Activated CD8-positive, alpha-beta memory T cell treated with anti-CD3 and anti-CD28 coated beads, Interleukin-2, amount 50 U/mL, for 1 hour (primary cell): ENCODE measurements around the gene CFAP100.

Experiments
- DNase-seq: peaks from one replicate; pipeline ENCODE4 v3.0.0-alpha.2; 2020; ENCODE audit errors: extremely low read depth

CFAP100 gene

DNA sequence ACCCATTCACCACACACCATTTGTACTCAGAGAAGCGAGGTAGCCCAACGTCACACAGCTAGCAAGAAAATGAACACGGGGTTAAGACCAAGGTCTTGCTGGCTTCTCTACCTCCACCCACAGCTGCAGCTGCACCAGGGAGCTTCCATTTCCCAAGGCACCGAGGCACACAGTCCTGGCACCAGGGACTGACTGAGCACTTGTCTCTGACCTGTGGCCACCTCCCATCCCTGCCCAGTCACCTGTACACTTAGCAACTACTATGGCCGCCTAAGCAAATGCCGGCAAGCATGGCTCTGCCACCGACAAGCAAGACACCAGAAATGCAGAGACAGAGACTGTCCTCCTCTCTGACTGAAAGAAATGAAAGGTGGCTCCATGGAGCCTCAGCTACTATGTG is 65.7 kb downstream of the CFAP100 start:
- DNase-seq, result no peak

DNA sequence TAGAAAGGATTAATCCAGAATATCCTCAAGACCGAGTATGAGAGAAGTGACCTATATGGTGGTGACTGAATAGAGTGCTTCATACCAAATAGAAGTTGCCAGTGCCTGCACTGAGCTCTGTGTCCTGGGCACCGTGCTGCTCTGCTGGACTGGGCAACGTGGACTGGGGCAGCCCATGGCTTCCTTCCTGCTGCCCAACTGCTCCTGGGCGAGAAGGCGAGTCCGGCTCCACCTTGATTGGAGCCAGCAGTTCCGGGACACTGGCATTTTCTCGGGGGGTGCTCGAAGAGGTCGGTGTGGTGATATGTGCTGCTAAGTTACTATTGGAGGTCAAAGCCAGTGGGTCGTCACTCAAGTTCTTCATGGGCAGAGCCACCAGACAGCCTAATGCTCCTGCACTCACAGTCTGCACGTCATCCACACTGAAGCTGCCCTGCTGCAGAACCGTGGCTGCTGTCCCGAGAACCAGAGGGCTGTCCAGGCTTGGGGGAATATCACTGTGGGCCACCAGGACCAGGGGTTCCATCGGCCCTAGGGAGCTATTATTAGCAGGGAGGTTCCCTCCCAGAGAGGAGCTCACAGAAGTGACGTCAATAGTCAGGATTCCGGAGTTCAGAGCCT is 66.9 kb downstream of the CFAP100 start:
- DNase-seq, result no peak

DNA sequence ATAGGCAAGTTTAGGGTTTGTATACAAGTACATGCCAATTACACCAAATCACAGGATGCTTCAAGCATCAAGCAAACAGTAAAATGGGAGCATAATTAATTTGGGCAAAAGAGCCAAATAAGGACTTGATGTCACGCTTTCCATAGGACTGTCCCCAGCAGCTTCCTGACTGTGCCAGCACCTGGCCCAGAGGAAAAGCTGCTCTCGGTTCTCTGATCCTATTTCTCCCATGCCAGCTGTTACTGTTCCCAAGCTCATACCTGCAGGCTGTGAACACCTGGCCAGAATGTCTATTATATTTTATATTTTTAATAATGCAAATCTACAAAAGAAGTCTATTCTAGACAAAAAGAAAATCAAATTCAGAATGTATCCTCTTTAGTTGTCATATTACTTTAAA is 68.8 kb downstream of the CFAP100 start:
- no peak for DNase-seq

DNA sequence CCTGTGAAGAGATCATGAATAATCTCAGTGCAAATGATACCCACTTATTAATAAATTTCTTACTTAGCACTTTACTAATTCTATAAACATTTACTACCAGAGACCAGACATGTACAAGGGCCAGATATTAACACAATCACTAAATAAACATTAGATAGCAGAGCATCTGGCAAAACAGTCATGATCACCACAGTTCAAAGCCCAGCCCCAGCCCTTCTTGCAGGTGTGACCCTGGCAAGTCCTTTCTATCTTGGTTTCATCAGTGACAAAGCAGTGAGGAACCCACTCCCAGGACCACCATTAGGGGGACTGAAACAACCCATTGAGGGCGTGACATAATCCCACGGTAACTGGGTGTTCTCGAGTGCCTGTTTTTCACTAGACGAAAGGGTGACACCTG is 69.4 kb downstream of the CFAP100 start:
- DNase-seq, result no peak

DNA sequence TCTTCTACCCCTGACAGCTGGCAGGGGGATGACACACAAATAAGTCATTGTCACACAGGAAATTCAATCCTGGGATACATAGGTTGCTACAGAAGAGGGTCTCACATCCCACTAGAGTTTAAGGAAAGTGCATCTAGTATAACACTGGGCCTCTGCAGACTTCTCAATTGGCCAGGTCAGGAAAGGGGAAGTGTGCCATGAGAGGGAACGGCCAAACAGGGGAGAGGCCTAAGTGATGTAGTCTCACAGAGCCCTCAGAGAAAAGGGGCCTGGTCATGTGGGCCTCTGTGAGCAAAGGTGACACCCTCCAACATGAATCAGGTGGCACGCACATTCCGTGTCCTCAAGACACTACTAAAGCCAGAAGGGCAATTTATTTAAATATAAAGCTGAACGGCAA is 69.8 kb downstream of the CFAP100 start:
- DNase-seq, result no peak

DNA sequence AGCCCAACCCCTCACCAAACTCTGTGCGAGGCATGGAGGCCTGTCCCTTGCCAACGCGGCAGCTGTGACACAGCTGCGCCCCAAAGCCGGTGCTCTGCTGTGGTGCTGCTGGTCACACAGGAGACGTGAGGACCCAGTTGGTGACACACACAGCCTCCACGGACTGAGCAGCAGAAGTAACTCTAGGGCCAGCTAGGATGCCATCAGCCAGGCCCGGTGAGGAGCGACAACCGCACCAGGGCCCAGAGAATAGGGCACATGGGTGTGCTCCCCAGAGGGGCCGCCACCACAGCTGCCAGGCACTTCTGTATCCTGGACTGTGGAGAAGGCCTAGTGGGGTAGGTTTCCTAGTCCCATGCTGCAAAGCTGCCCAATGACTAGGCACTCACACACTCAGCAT is 70.3 kb downstream of the CFAP100 start:
- no peak for DNase-seq

DNA sequence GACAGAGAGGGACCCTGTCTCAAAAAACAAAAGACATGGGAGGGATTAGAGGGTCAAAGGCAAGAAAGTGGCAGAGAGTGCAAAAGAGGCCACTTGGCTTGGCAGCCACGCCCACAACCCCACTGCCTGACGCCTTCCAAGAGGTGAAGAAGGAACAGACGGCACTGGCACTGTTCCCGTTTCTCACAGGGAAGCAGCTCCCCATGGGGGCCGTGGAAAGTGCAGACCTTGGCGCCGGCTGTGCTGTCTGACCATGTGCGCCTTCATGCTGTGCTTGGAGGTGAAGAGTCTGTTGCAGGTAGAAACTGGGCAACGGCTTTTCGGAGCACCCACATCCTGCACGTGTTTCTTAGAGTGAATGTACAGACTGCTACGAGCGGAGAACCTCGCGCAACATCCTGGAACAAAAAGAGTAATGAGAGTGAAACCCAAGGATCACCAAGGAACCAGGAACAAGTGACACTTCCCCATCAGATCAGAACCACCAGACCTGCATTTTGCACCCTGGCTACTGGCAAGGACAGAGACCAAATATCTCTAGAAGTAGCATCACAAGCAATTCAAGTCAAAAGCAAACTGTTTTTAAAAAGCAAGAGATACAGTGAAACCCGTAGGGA is 71.3 kb downstream of the CFAP100 start:
- DNase-seq, result no peak

DNA sequence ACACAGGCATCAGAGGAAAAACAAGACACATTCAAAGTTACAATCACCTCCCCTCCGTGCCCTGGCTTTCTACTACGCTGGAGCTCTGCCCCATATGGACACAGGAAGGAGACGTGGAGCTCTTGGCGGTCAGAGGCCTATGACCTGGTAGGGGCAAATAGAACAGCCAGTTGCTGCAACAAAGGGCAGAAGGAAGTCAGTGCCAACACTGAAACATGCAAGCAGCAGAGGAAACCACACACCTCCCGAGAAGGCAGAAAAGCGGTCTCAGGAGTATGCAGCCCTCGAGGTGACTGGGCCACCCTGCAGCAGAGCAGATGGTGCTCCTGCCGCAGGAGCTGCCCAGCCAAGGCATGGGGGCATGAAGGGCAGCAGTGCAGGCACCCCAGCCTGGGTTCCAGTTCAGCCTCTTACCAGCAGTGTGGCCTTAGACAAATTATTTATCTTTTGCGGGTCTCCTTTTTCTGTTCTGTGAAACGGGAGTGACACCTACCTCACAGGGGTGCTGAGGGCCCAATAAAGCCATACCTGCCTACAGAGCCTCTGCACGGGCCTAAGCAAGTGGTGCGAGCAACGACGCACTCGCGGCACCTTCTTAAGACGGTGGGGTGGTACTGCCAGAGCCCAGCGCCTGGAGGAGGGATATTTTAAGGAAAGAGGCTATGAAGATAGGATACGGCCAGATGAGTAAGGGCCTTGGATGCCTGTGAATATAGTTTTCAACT is 72.3 kb downstream of the CFAP100 start:
- no peak for DNase-seq

DNA sequence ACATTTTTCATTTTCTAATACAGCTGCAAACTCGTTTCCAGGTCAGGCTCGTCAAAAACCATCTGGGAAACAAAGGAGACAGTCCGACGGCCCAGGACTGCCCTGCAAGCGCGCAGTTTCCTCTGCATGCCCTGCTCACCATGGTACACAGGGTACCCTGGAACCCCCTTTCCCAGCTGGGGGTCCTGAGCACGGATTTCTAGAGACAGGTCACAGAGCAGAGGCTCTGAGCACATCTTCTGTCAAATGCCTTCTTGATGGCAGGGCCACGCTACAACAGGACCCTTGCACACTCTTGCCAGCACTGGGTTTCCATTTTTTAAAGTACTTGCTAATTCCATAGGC is 72.9 kb downstream of the CFAP100 start:
- DNase-seq, result no peak

DNA sequence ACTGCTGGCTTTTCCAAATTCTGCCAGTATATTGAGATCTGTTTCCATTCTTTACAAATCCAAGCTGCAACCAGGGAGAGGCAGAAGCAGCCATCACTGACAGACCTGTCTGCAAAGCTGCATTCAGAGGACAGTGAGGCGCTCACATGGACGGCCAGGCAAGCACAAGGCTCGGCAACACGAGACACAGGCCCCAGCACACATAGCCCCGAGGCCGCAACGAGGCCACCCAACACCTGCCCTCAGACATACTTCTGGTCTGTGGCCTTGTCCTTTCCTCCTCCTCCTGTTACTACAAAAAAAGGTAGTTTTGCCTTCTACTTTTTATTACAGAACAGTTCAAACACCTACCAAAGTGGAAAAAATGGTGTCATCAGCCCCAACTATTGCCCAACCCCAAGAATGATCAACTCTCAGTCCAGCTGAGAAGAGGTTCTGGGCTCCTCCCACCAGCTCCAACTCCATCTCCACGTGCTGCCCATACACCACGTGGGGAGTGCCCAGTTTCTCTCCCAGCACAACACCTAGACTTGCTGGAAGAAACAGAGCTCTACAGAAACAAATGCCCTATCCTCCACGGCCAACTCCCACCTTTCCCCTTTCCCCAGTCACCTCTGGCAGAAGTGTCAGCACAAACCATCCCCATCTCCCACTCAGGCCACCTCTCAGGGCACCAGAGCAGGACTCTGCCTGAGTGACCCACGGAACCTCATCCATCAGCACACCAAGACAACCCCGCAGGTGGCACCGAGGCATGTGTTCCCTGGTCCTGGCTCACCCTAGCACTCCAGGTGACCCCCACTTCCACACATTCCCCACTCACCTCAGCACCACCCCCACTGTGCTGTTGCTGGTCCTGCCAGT is 73.6 kb downstream of the CFAP100 start:
- no peak for DNase-seq

DNA sequence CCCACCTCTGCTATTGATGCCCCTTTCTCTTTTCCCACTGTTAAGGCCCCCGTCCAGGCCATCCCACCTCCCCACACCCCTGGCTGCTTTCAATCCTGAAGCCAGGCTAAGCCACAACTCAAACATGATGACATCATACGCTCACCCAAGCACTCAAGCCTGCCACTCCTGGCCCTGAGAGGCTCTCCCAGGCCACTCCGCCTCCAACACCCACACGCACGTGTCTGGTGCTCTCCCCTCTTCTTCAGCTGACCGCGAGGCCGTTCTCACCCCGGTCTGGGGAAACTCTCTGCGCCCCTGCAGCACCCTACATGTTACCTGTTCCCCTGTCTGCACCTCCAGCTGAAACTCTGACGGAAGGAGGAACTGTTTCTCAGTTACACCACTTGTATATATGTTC is 74.8 kb downstream of the CFAP100 start:
- DNase-seq, result no peak

DNA sequence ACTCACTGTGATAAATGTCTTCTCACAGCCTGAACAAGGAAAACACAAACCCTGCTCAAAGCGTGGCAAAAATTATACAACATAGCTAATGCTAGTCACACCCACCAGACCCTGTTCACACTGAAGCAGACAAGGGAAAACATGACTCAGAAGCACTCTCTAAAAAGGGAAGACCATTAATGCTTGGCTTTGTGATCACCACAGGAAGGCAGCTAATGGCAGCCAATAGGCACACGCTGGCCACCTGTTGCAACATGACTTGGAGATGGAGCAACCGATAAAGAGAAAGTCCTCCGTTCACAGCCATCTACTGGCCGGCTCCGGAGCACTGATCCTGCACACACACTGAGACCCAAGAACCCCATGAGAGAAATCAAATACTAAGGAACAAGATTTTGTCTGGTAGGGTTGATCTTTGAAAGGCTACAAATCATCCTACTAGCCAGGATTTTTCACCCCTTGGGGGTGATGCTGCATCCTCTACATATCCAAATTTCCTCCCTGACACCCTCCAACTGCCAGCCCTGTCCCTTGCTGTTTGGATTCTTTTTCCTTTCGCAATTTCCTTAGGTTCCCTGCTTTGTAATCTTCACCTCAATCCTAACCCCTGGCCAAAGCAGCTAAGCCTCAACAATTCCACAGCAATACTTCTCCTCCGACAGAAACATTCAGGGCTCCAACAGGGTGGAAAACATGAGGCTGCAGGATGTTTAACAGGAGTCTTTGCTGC is 77.7 kb downstream of the CFAP100 start:
- no peak for DNase-seq

DNA sequence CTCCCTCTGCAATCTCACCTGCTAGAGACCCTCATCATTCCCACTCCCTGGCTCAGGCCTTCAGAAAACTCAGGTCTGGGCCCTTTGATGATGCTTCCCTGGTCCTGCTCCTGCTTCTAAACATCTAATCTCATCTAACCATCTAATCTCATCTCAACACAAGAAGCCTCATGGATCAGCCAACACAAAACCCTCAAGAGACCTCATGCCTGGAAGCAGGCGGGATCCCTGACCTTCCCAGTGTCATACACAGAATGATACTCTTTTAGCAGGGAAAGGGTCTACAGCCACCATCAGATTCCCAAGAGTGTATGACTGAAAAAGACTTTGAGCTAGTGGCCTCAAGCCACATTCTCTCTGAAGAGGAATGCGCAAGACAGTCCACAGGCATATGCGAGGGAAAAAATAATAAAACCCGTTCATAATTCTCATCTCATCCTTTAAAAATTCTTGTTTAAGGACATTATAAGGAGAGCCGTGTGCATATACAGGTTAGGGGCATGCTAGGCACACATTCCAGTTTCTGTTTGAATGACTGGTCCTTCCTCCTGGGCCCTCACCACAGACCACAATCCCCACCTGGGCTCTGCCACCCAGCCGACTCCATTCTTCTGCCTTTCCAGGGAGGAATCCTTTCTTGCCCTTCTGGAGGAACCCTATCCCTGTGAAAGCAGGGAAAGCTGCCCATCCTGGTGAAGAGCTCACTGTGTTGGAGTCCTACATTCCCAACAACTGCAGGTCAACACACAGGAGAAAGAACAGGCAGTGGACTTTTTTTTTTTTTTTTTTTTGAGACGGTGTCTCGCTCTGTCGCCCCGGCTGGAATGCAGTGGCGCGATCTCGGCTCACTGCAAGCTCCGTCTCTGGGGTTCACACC is 78.8 kb downstream of the CFAP100 start:
- no peak for DNase-seq

DNA sequence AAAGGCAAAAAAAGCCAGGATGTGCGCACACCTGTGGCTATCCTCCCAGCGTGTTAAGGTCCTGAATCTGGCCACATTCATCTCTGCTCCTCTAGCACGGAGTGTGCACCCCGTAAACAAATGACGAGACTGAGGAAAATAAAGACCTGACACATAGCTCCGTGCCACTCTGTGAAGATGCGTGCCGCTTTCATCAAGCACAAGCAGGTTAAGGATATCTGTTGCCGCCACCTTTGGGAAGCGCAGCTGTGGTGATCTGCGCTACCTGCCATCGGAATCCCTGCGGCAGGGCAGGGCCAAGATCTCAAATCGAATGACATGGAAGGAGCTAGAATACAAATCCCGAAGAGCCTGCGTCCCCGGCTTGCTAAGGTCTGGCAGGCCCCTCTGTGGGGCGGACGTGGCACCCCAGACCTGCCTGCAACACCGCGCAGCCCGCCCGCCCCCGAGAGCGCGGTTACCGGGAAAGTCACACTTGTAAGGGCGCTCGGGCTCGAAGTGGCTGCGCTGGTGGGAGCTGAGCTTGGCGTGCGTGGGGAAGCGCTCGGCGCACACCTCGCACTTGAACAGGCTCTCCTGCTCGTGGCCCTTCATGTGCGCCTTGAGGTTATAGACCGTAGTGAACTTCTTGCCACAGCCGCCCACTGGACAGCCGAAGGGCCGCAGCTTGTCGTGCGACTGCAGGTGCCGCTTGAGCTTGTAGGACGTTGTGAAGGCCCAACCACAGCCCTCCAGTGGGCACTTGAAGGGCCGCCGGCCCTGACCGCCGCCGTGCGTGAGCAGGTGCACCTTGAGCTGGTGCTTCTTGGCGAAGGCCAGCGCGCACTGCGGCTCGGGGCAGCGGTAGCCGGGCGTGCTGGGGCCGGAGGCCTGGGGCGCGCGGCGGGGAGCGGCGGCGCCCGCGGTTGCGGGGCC is 80.0 kb downstream of the CFAP100 start:
- no peak for DNase-seq

DNA sequence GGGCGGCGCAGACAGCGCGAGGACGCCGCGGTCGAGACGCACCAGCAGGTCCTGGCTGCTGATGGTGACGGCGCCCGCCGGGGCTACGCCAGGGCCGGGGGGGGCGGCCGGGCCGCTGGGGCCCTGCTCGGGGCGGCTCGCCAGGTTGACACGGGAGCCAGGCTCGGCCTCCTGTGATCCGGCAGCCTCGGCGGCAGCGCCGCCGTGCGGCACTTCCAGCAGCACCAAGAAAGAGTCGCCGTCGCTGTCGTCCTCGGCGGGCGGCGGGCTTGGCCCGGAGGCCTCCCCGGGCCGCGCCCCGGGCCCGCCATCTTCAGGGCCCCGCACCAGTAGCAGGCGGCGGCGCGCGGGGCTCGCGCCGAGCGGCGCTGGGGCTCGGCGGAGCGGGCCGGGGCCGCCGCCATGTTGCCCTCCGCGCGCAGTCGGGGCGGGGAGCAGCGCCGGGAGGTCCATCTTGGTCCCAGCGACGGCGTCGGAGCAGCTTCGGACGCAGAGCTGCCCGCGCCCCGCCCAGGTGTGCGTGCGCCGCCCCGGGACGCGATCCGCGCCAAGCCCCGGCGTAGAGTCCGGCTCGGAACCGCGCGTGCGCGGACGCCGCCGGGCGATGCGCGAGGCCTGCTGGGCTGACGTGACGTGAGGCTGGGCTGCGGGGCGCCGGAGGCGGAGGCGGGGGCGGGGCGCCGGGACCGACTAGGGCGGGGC is 80.9 kb downstream of the CFAP100 start, which contains the start of gene ZXDC:
Gene ZXDC, minus strand, starts transcription at position 479 of the 702 bp plus-strand sequence. Its CDS starts 26 bp downstream, at position 453.
- peak; percentile 69 for DNase-seq

DNA sequence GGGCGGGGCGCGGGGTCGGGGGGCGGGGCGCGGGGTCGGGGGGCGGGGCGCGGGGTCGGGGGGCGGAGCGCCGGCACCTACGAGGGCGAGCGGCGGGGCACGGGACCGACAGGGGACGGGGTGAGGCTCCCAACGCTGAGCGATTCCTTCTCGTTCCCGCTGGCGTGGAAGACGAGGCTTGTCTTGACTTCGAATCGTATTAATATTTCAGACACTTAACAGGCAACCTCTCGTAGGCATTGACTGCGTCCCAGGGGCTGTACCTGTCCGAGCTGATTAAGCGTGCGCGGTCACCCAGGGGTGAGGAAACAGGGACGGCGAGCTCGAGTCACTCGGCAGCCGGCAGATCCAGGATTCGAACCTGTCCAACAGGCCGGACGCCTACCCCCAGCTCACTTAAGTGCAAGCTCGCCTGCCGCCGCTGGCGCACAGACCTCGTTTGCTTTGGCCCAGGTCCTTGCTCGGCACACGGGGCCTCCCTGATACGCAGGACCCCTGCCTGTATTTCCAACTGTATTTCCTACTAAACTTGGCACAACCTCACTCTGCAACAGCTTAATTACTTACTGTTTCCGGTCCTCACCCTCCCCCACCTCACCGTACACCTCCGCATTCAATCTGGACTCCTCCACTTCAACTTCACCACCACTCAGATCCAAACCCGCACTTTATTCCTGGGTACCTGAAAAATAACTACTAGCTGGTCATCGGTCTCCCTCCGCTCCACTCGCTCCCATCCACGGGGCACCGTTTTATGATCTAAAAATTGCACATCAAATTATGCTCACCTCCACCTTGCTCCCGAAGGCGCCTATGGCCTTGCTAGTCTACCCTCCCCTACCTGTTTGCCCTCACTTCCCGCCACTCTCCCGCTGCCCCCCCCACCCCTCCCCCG is 81.7 kb downstream of the CFAP100 start:
- no peak for DNase-seq

DNA sequence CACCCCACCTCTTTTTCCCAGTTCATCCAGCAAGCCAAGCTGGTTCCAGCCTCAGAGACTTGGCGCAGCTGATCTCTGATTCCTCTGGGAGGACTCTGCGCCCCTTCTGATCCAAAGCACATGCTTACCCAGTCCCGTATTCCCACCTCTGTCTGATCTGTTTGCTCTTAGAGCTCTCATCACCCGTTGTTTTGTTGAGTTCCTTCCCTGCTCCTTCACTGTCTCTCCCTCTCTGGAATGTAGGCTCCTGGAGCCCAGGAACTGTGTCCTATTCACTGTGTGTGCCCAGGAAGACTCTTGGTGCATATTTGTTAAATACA is 82.3 kb downstream of the CFAP100 start:
- DNase-seq, result no peak
